ENCODE measurements around the gene OPHN1. TPM values are rescaled to one million over a fixed set of nuclear protein-coding genes. Genes with fewer than 3 reads are reported as not detected.

Gene OPHN1
- total RNA-seq = 10.4 and 10.9 TPM in 2 replicates
- long read RNA-seq, partial matches to known transcripts = 2 of 6 reads
- long read RNA-seq, other reads (novel, unspliced or antisense) = 4 of 6 reads

- no peak for TF ChIP-seq CTCF (IDR thresholded peaks at IDR 0.05)
- Mint-ChIP-seq H3K27me3 (ENCODE audit: unreplicated experiment) (no peaks in the 10 kb centered on the region), H3K4me3 (ENCODE audit: unreplicated experiment) (peak within 1 kb of the TSS; percentile 88), H3K9me3 (ENCODE audit: unreplicated experiment) (no peaks in the 10 kb centered on the region), H3K4me1 (ENCODE audit: unreplicated experiment) (peaks cover 20% of the 10 kb centered on the region), H3K27ac (ENCODE audit: unreplicated experiment) (peak within 1 kb of the TSS; percentile 95), H3K36me3 (ENCODE audit: unreplicated experiment) (no peaks in the 10 kb centered on the region)
- DNase-seq (ENCODE audit: extremely low spot score, unreplicated experiment) = peak; percentile 90
These were observed at the start of gene OPHN1 for GRCh38 chrX:68433155-68433980. TSS of gene OPHN1 (minus strand) at chrX:68433495. CDS start at chrX:68433020, 475 bp downstream.

GRCh38 chrX:68480969-68481368 is 47.7 kb upstream of the OPHN1 start:
- Mint-ChIP-seq H3K4me1 (ENCODE audit: unreplicated experiment) (no peaks in the 10 kb centered on the region), H3K9me3 (ENCODE audit: unreplicated experiment) (no peaks in the 10 kb centered on the region), H3K4me3 (ENCODE audit: unreplicated experiment) (no peak overlapping the region), H3K36me3 (ENCODE audit: unreplicated experiment) (no peaks in the 10 kb centered on the region), H3K27me3 (ENCODE audit: unreplicated experiment) (peaks cover 5% of the 10 kb centered on the region), H3K27ac (ENCODE audit: unreplicated experiment) (no peak overlapping the region)
- no peak for DNase-seq (ENCODE audit: extremely low spot score, unreplicated experiment)
- no peak for TF ChIP-seq CTCF (IDR thresholded peaks at IDR 0.05)

- H3K4me1 Mint-ChIP-seq (ENCODE audit: unreplicated experiment) = no peaks in the 10 kb centered on the region
These were observed 31.5 kb upstream of the OPHN1 start for GRCh38 chrX:68464796-68465195.

GRCh38 chrX:68463880-68464279 is 30.6 kb upstream of the OPHN1 start:
- no peak overlapping the region for H3K4me3 Mint-ChIP-seq (ENCODE audit: unreplicated experiment)
- no peak for DNase-seq (ENCODE audit: extremely low spot score, unreplicated experiment)
- no peak overlapping the region for H3K27ac Mint-ChIP-seq (ENCODE audit: unreplicated experiment)
- no peak for TF ChIP-seq CTCF (IDR thresholded peaks at IDR 0.05)
- H3K36me3 Mint-ChIP-seq (ENCODE audit: unreplicated experiment) = no peaks in the 10 kb centered on the region
- H3K4me1 Mint-ChIP-seq (ENCODE audit: unreplicated experiment) = no peaks in the 10 kb centered on the region
- H3K27me3 Mint-ChIP-seq (ENCODE audit: unreplicated experiment) = peaks cover 4% of the 10 kb centered on the region
- H3K9me3 Mint-ChIP-seq (ENCODE audit: unreplicated experiment) = no peaks in the 10 kb centered on the region

More at GRCh38 chrX:68464796-68465195, 31.5 kb upstream of the OPHN1 start:
- Mint-ChIP-seq H3K27me3 (ENCODE audit: unreplicated experiment) (peaks cover 4% of the 10 kb centered on the region), H3K4me3 (ENCODE audit: unreplicated experiment) (no peak overlapping the region), H3K27ac (ENCODE audit: unreplicated experiment) (no peak overlapping the region), H3K9me3 (ENCODE audit: unreplicated experiment) (no peaks in the 10 kb centered on the region), H3K36me3 (ENCODE audit: unreplicated experiment) (no peaks in the 10 kb centered on the region)
- TF ChIP-seq CTCF (IDR thresholded peaks at IDR 0.05) = no peak
- no peak for DNase-seq (ENCODE audit: extremely low spot score, unreplicated experiment)

GRCh38 chrX:68462653-68463052 is 29.4 kb upstream of the OPHN1 start:
- Mint-ChIP-seq H3K4me1 (ENCODE audit: unreplicated experiment) (no peaks in the 10 kb centered on the region), H3K27ac (ENCODE audit: unreplicated experiment) (no peak overlapping the region), H3K9me3 (ENCODE audit: unreplicated experiment) (no peaks in the 10 kb centered on the region), H3K4me3 (ENCODE audit: unreplicated experiment) (no peak overlapping the region), H3K27me3 (ENCODE audit: unreplicated experiment) (peaks cover 3% of the 10 kb centered on the region), H3K36me3 (ENCODE audit: unreplicated experiment) (no peaks in the 10 kb centered on the region)
- DNase-seq (ENCODE audit: extremely low spot score, unreplicated experiment) = no peak
- TF ChIP-seq CTCF (IDR thresholded peaks at IDR 0.05) = peak; percentile 62

Data from osteocyte (in vitro differentiated cells).